Upper lobe of left lung (tissue), 4 donors: ENCODE results near the gene CTR9.

Experiments
- POLR2AphosphoS5 ChIP-seq, 2 donors: sonication (generic); formaldehyde crosslinking; IDR thresholded peaks; one replicate each; pipeline ENCODE4 v1.5.1; 2017; ENCODE audit warnings: antibody characterized with exemption in 2 of 2
- TF ChIP-seq, protein P1 (sequence below), 6 experiments: fragments of 450-650 bp in 4 of 6; fragments of 200-600 bp in 2 of 6; sonication (generic) in 2 of 6; IDR thresholded peaks; one replicate each; pipeline ENCODE4 v1.5.1; 2016 to 2019; ENCODE audit warnings: antibody characterized with exemption in 6 of 6

DNA sequence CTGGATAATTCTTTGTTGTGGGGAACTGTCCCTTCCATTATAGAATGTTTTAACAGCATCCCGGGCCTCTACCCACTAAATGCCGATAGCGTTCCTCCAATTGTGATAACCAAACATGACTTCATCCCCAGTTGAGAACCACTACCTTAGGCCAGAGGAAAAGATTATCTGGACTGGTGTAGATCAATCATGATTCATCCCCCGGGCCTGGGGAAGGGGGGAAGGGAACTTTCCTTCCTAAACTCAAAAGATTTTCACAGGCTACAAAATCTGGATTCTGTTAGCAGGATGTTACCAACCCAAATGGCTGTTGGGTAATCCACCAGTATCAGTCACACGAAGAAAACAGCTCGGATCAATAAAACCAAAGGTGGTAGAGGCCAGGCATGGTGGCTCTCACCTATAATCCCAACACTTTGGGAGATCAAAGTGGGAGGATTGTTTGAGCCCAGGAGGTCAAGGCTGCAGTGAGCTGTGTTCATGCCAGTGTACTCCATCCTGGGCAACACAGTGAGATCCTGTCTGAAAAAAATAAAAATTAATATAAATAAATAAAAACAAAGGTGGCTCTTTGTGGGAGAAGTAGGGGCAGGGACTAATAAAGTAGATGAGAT, 10.1 kb downstream of the CTR9 start:
- TF ChIP-seq, protein P1, sequence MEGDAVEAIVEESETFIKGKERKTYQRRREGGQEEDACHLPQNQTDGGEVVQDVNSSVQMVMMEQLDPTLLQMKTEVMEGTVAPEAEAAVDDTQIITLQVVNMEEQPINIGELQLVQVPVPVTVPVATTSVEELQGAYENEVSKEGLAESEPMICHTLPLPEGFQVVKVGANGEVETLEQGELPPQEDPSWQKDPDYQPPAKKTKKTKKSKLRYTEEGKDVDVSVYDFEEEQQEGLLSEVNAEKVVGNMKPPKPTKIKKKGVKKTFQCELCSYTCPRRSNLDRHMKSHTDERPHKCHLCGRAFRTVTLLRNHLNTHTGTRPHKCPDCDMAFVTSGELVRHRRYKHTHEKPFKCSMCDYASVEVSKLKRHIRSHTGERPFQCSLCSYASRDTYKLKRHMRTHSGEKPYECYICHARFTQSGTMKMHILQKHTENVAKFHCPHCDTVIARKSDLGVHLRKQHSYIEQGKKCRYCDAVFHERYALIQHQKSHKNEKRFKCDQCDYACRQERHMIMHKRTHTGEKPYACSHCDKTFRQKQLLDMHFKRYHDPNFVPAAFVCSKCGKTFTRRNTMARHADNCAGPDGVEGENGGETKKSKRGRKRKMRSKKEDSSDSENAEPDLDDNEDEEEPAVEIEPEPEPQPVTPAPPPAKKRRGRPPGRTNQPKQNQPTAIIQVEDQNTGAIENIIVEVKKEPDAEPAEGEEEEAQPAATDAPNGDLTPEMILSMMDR (IDR thresholded peaks at IDR 0.05) = no peak
- no peak for TF ChIP-seq POLR2AphosphoS5 (IDR thresholded peaks at IDR 0.05)
